Testis (tissue), 3 donors: ENCODE measurements around the gene DCHS2. TPM values are rescaled to one million over a fixed set of nuclear protein-coding genes. Genes with fewer than 3 reads are reported as not detected.

Experiments
- DNase-seq: peaks from one replicate; pipeline ENCODE4 v3.0.0-alpha.2; 2019
- H3K27ac ChIP-seq, 2 donors: fragments of 200-600 bp; sonication (generic); one replicate each; pipeline ENCODE4 v1.5.1; 2019
- H3K27me3 ChIP-seq: fragments of 200-600 bp; sonication (generic); one replicate; pipeline ENCODE4 v1.5.1; 2019
- H3K36me3 ChIP-seq: fragments of 200-600 bp; sonication (generic); one replicate; pipeline ENCODE4 v1.5.1; 2017; ENCODE audit warnings: low read depth; ENCODE audit errors: missing control alignments
- H3K4me1 ChIP-seq: fragments of 200-600 bp; sonication (generic); one replicate; pipeline ENCODE4 v1.5.1; 2019
- H3K4me3 ChIP-seq, 2 donors: fragments of 200-600 bp; sonication (generic); one replicate each; pipeline ENCODE4 v1.5.1; 2017 to 2019
- H3K9me3 ChIP-seq: fragments of 200-600 bp; sonication (generic); one replicate; pipeline ENCODE4 v1.5.1; 2017
- POLR2A ChIP-seq: fragments of 450-650 bp; IDR thresholded peaks from one replicate; pipeline ENCODE4 v1.6.1; 2017; ENCODE audit warnings: antibody characterized with exemption, mild to moderate bottlenecking, moderate library complexity
- WGBS, 2 donors: methylation state at CpG; one replicate each; pipeline ENCODE4 v1.1.5; 2018; 5-methylcytosine and 5-hydroxymethylcytosine counted together
- intact Hi-C: fragments of 100-400 bp; cut with DNase I; formaldehyde crosslinking; loops from one replicate; pipeline ENCODE4 v1.15.1; 2023; ENCODE audit warnings: low total_unique reads
- polyA plus RNA-seq: library from polyadenylated mRNA; stranded (reverse); fragments of 350-450 nt; fragmentation: Illumina TruSeq; extraction: RNeasy Lipid Tissue Mini Kit (QIAGEN cat#74804); gene quantifications from one replicate; pipeline ENCODE4 v1.2.3, GENCODE V29; 2014; ENCODE audit warnings: low read depth, low replicate concordance; ENCODE audit not compliant: insufficient read depth
- total RNA-seq, 2 donors: library from RNA; depleted of rRNA; stranded (reverse); fragments of >200 nt; gene quantifications; one replicate each; pipeline ENCODE4 v1.2.3, GENCODE V29; 2016
- TF ChIP-seq, protein P1 (sequence below), 3 experiments: fragments of 450-650 bp in 2 of 3; fragments of 200-600 bp in 1 of 3; sonication (generic) in 1 of 3; IDR thresholded peaks; one replicate each; pipeline ENCODE4 v1.5.1; 2016 to 2019; ENCODE audit warnings: antibody characterized with exemption in 3 of 3, mild to moderate bottlenecking in 2 of 3, moderate library complexity in 1 of 3

DCHS2 gene
- total and polyA plus RNA-seq, 3 donors from 2014 or later = 2.4 to 6.5 (median 4.7) TPM

- no peaks in the 10 kb centered on the region for H3K9me3 ChIP-seq
- no peak for DNase-seq
- H3K27ac ChIP-seq = no peak overlapping the region
- no peaks in the 10 kb centered on the region for H3K36me3 ChIP-seq
- no peaks in the 10 kb centered on the region for H3K4me1 ChIP-seq
- no peak for TF ChIP-seq POLR2A
- TF ChIP-seq, protein P1, sequence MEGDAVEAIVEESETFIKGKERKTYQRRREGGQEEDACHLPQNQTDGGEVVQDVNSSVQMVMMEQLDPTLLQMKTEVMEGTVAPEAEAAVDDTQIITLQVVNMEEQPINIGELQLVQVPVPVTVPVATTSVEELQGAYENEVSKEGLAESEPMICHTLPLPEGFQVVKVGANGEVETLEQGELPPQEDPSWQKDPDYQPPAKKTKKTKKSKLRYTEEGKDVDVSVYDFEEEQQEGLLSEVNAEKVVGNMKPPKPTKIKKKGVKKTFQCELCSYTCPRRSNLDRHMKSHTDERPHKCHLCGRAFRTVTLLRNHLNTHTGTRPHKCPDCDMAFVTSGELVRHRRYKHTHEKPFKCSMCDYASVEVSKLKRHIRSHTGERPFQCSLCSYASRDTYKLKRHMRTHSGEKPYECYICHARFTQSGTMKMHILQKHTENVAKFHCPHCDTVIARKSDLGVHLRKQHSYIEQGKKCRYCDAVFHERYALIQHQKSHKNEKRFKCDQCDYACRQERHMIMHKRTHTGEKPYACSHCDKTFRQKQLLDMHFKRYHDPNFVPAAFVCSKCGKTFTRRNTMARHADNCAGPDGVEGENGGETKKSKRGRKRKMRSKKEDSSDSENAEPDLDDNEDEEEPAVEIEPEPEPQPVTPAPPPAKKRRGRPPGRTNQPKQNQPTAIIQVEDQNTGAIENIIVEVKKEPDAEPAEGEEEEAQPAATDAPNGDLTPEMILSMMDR (IDR thresholded peaks at IDR 0.05) = no peak
- WGBS, 2 donors = 89 to 95% methylated on average over 5 of the region's 5 CpGs
- no peak overlapping the region for H3K4me3 ChIP-seq
- H3K27me3 ChIP-seq = no peaks in the 10 kb centered on the region
- intact Hi-C loops = no loop called here
Observed at GRCh38 chr4:154304679-154305078, 186.9 kb downstream of the DCHS2 start.

- no peaks in the 10 kb centered on the region for H3K27me3 ChIP-seq
- no peaks in the 10 kb centered on the region for H3K9me3 ChIP-seq
- no peaks in the 10 kb centered on the region for H3K4me1 ChIP-seq
- DNase-seq = no peak
- H3K27ac ChIP-seq = no peak overlapping the region
- H3K36me3 ChIP-seq = no peaks in the 10 kb centered on the region
- WGBS, 2 donors = 71 to 72% methylated on average over 4 of the region's 4 CpGs
- no peak overlapping the region for H3K4me3 ChIP-seq
- TF ChIP-seq, protein P1 (IDR thresholded peaks at IDR 0.05) = no peak
- no peak for TF ChIP-seq POLR2A
- intact Hi-C loops = no loop called here
Observed at GRCh38 chr4:154294652-154295350, 196.8 kb downstream of the DCHS2 start.

DNA sequence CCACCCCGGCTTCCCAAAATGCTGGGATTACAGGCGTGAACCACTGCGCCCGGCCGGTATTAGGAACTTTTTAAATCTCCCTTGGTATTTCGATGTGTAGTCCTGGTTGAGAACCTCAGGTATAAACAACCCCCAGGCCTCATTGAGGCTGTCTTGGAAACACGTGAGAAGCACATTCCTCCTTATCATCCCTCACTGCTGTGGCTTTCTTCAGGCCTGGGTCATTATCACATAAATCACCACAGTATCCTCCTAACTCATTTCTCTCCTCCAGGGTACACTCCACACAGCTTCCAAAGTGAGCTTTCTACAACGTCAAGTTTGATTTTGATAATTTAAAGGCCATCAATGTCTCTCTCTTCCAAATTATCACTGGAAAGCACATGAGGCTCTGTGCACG is 198.2 kb downstream of the DCHS2 start:
- H3K4me1 ChIP-seq = no peaks in the 10 kb centered on the region
- intact Hi-C loops = no loop called here
- H3K27me3 ChIP-seq = no peaks in the 10 kb centered on the region
- H3K27ac ChIP-seq = no peak overlapping the region
- no peaks in the 10 kb centered on the region for H3K9me3 ChIP-seq
- H3K4me3 ChIP-seq = no peak overlapping the region
- H3K36me3 ChIP-seq = no peaks in the 10 kb centered on the region
- WGBS, 2 donors = 61 to 64% methylated on average over 8 to 9 of the region's 9 CpGs
- TF ChIP-seq, protein P1 (IDR thresholded peaks at IDR 0.05) = no peak
- no peak for TF ChIP-seq POLR2A
- no peak for DNase-seq

DNA sequence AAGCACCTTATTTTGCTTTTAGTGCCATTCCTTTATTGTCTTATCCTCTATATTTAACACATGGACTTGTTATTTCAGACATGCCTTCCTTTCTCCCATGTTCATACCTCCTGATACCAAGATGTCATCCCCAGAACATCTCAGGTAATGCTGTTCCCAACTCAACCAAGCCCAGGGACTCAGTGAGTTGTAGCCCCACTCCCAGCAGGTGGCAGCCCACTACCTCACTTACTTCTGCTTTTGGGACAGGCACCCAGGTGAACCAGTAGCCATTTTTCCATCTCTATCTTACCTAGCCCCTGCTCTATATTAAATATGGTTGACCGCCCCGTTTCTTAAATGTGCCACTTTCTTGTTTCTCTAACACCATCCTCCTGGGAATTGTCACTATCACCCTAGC is 199.0 kb downstream of the DCHS2 start:
- WGBS, 2 donors = 61 to 86% methylated on average over 2 of the region's 2 CpGs

More for the DNA sequence above, 199.0 kb downstream of the DCHS2 start:
- Histone ChIP-seq H3K27ac (no peak overlapping the region), H3K36me3 (no peaks in the 10 kb centered on the region), H3K4me1 (no peaks in the 10 kb centered on the region), H3K27me3 (no peaks in the 10 kb centered on the region), H3K4me3 (no peak overlapping the region), H3K9me3 (no peaks in the 10 kb centered on the region)
- DNase-seq = no peak
- no peak for TF ChIP-seq POLR2A
- TF ChIP-seq, protein P1 (IDR thresholded peaks at IDR 0.05) = no peak
- intact Hi-C loops = no loop called here
